ENCODE results near the gene AFG1L.
"Not testable (repeated sequence)": the region's sequence is repeated elsewhere in the genome, so short reads cannot be mapped to it uniquely, and the experiment has no call there.

The AFG1L gene

GRCh38 chr6:108348655-108349349 is 53.9 kb downstream of the AFG1L start:
- no peak for DNase-seq

GRCh38 chr6:108350528-108350927 is 55.7 kb downstream of the AFG1L start:
- DNase-seq = no peak

- no peak for DNase-seq
Measured at GRCh38 chr6:108353853-108354252, 59.0 kb downstream of the AFG1L start.

GRCh38 chr6:108355120-108355519 is 60.3 kb downstream of the AFG1L start:
- DNase-seq = no peak

GRCh38 chr6:108355890-108356289 is 61.0 kb downstream of the AFG1L start:
- no peak for DNase-seq

GRCh38 chr6:108359901-108360882 is 65.3 kb downstream of the AFG1L start:
- DNase-seq = no peak

- DNase-seq = no peak
Measured at GRCh38 chr6:108360919-108361311, 66.1 kb downstream of the AFG1L start.

GRCh38 chr6:108361312-108361932 is 66.6 kb downstream of the AFG1L start:
- no peak for DNase-seq

GRCh38 chr6:108362455-108362854 is 67.6 kb downstream of the AFG1L start:
- DNase-seq = no peak

GRCh38 chr6:108363113-108363512 is 68.3 kb downstream of the AFG1L start:
- DNase-seq = no peak

- no peak for DNase-seq
Measured at GRCh38 chr6:108363889-108364313, 69.0 kb downstream of the AFG1L start.

- no peak for DNase-seq
Measured at GRCh38 chr6:108364470-108364869, 69.6 kb downstream of the AFG1L start.

- no peak for DNase-seq
Measured at GRCh38 chr6:108365478-108365877, 70.6 kb downstream of the AFG1L start.

- DNase-seq = no peak
Measured at GRCh38 chr6:108366236-108366635, 71.4 kb downstream of the AFG1L start.

- DNase-seq = no peak
Measured at GRCh38 chr6:108368431-108369030, 73.7 kb downstream of the AFG1L start.

GRCh38 chr6:108380876-108381275 is 86.0 kb downstream of the AFG1L start:
- no peak for DNase-seq

- DNase-seq = no peak
Measured at GRCh38 chr6:108383981-108384380, 89.1 kb downstream of the AFG1L start.

- DNase-seq = not testable (repeated sequence)
Measured at GRCh38 chr6:108389190-108389589, 94.3 kb downstream of the AFG1L start.

- DNase-seq = no peak
Measured at GRCh38 chr6:108395297-108395696, 100.4 kb downstream of the AFG1L start.

GRCh38 chr6:108403236-108403635 is 108.4 kb downstream of the AFG1L start:
- no peak for DNase-seq

- DNase-seq = no peak
Measured at GRCh38 chr6:108406943-108407342, 112.1 kb downstream of the AFG1L start.

All from anterior cingulate cortex (tissue), 58 donors.